Measurements from ENCODE around the gene TM2D3.
"Not testable (repeated sequence)": the region's sequence is repeated elsewhere in the genome, so short reads cannot be mapped to it uniquely, and the experiment has no call there.

- not testable (repeated sequence) for TF ChIP-seq TAF1 (IDR thresholded peaks at IDR 0.05; ENCODE audit: borderline replicate concordance, low read depth, low read length); MYC (IDR thresholded peaks at IDR 0.05; ENCODE audit: insufficient read depth, insufficient read length, insufficient replicate concordance, low read length, severe bottlenecking); TCF7 (IDR thresholded peaks at IDR 0.05; ENCODE audit: borderline replicate concordance); BHLHE40 (IDR thresholded peaks at IDR 0.05; ENCODE audit: borderline replicate concordance in 1 of 2, low read depth in 2 of 2, low read length in 1 of 2); SP1 (IDR thresholded peaks at IDR 0.05; ENCODE audit: low read depth, low read length); EGR1 (IDR thresholded peaks at IDR 0.05; ENCODE audit: borderline replicate concordance in 1 of 2, low read depth in 2 of 2, low read length in 2 of 2); TCF12 (IDR thresholded peaks at IDR 0.05; ENCODE audit: low read depth, low read length); PKNOX1 (IDR thresholded peaks at IDR 0.05)
- TF ChIP-seq, protein P1, sequence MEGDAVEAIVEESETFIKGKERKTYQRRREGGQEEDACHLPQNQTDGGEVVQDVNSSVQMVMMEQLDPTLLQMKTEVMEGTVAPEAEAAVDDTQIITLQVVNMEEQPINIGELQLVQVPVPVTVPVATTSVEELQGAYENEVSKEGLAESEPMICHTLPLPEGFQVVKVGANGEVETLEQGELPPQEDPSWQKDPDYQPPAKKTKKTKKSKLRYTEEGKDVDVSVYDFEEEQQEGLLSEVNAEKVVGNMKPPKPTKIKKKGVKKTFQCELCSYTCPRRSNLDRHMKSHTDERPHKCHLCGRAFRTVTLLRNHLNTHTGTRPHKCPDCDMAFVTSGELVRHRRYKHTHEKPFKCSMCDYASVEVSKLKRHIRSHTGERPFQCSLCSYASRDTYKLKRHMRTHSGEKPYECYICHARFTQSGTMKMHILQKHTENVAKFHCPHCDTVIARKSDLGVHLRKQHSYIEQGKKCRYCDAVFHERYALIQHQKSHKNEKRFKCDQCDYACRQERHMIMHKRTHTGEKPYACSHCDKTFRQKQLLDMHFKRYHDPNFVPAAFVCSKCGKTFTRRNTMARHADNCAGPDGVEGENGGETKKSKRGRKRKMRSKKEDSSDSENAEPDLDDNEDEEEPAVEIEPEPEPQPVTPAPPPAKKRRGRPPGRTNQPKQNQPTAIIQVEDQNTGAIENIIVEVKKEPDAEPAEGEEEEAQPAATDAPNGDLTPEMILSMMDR (IDR thresholded peaks at IDR 0.05 in 2 of 3, conservative IDR thresholded peaks at IDR 0.05 in 1 of 3; ENCODE audit: control insufficient read depth in 2 of 3, extremely low read depth in 1 of 3, insufficient read depth in 1 of 3, low read depth in 3 of 3, low read length in 3 of 3), result not testable (repeated sequence)
Measured at GRCh38 chr15:101626729-101627128, 25.5 kb downstream of the TM2D3 start.
